A549 (cell line): ENCODE data around the gene GLB1L. TPM values are rescaled to one million over a fixed set of nuclear protein-coding genes. Genes with fewer than 3 reads are reported as not detected.
"Not testable (repeated sequence)": the region's sequence is repeated elsewhere in the genome, so short reads cannot be mapped to it uniquely, and the experiment has no call there.

Experiments used
- ATAC-seq, 2 experiments: fragments of 200-7000 bp in 1 of 2; fragments of >200 bp in 1 of 2; cut with Nextera tagmentation in 1 of 2; cut with Tn5 transposase in 1 of 2; 3 replicates each; pipeline versions ENCODE4 v1.8.0 to v1.9.1; 2018 to 2020; ENCODE audit warnings: mild to moderate bottlenecking in 1 of 2, moderate library complexity in 1 of 2
- CTCF ChIA-PET: fragments of 300-600 bp; sonication (Branson Sonifier 250); formaldehyde crosslinking; extraction: SDS; loops from one replicate; lab custom pipeline; 2021; ENCODE audit warnings: antibody characterized with exemption, inconsistent platforms; lab: Yijun Ruan, JAX
- POLR2A ChIA-PET: fragments of 350-600 bp; formaldehyde crosslinking; extraction: SDS; loops from one replicate; lab custom pipeline; 2021; ENCODE audit warnings: antibody characterized with exemption, inconsistent platforms; lab: Yijun Ruan, JAX
- DNase-seq, 2 experiments: peaks; one replicate each; pipeline versions ENCODE4 v3.0.0 to v3.0.0-alpha.2; 2011 to 2016; ENCODE audit warnings: low read depth in 1 of 2, low spot score in 1 of 2
- FAIRE-seq: peaks from 2 replicates; lab custom pipeline; 2011; peaks lifted over from hg19 to GRCh38; lab: Jason Lieb, UNC
- H3K27ac ChIP-seq, 2 experiments: fragments of >200 bp; sonication (Bioruptor Twin); formaldehyde crosslinking; 3 replicates each; pipeline ENCODE4 v1.5.1; 2016 to 2017
- H3K4me1 ChIP-seq: fragments of >200 bp; sonication (Bioruptor Twin); formaldehyde crosslinking; 3 replicates; pipeline ENCODE4 v1.6.1; 2016
- H3K4me2 ChIP-seq: fragments of >200 bp; sonication (Bioruptor Twin); formaldehyde crosslinking; 3 replicates; pipeline ENCODE4 v1.6.1; 2016
- H3K4me3 ChIP-seq: fragments of >200 bp; sonication (Bioruptor Twin); formaldehyde crosslinking; 3 replicates; pipeline ENCODE4 v1.5.1; 2016
- H3K9me3 ChIP-seq: fragments of >200 bp; sonication (Bioruptor Twin); formaldehyde crosslinking; 3 replicates; pipeline ENCODE4 v1.6.1; 2016
- CHD4 ChIP-seq: fragments of 200-600 bp; sonication (generic); IDR thresholded peaks from 2 replicates; pipeline ENCODE4 v1.6.1; 2016; ENCODE audit warnings: antibody characterized with exemption, mild to moderate bottlenecking, borderline replicate concordance
- GATA3 ChIP-seq: IDR thresholded peaks from 2 replicates; pipeline ENCODE4 v1.6.1; 2012; ENCODE audit warnings: borderline replicate concordance
- HOXB5 ChIP-seq: fragments of 250-450 bp; sonication (Bioruptor Pico); IDR thresholded peaks from 2 replicates; pipeline ENCODE4 v1.5.0; 2020; ENCODE audit warnings: mild to moderate bottlenecking, moderate library complexity
- POLR2A ChIP-seq: IDR thresholded peaks from 2 replicates; pipeline ENCODE4 v1.6.1; 2012; ENCODE audit warnings: mild to moderate bottlenecking, low read length
- POLR2AphosphoS2 ChIP-seq: conservative IDR thresholded peaks from 2 replicates; pipeline ENCODE4 v1.6.1; 2012; ENCODE audit warnings: low read length, improper control_type of control experiment, inconsistent platforms
- RAD21 ChIP-seq, 2 experiments: fragments of >200 bp in 1 of 2; sonication (Bioruptor Twin) in 1 of 2; formaldehyde crosslinking in 1 of 2; IDR thresholded peaks in 1 of 2; conservative IDR thresholded peaks in 1 of 2; 2 replicates in 1 of 2; 3 replicates in 1 of 2; pipeline ENCODE4 v1.6.1; 2012 to 2018; ENCODE audit warnings: inconsistent platforms in 1 of 2
- RFX5 ChIP-seq: fragments of 450-650 bp; IDR thresholded peaks from 2 replicates; pipeline ENCODE4 v1.7.1; 2014; ENCODE audit warnings: antibody characterized with exemption, mild to moderate bottlenecking, moderate library complexity
- ZSCAN20 ChIP-seq: fragments of 250-450 bp; sonication (Bioruptor Pico); IDR thresholded peaks from 2 replicates; pipeline ENCODE4 v1.8.0; 2022; ENCODE audit warnings: mild to moderate bottlenecking, moderate library complexity
- WGBS: methylation state at CpG from one replicate; pipeline ENCODE4 v1.1.6; 2017; ENCODE audit errors: missing lambda C conversion rate; 5-methylcytosine and 5-hydroxymethylcytosine counted together
- polyA plus RNA-seq, 4 experiments: library from polyadenylated mRNA; depleted of rRNA in 3 of 4; stranded (reverse); fragments of >200 nt; fragmentation: RNase III in 1 of 4; extraction: RNeasy Plus Mini Kit Qiagen cat#74134 plus additional on column Dnase treatment in 1 of 4; gene quantifications; 2 replicates in 3 of 4; 3 replicates in 1 of 4; pipeline ENCODE4 v1.2.3, GENCODE V29; 2011 to 2017
- TF ChIP-seq, protein P1 (sequence below): IDR thresholded peaks from 2 replicates; pipeline ENCODE4 v1.6.1; 2012

The GLB1L gene
- polyA plus RNA-seq, 2 of the 4 experiments (the other 2 are of a cell fraction), result 5.9 to 8.7 TPM

DNA sequence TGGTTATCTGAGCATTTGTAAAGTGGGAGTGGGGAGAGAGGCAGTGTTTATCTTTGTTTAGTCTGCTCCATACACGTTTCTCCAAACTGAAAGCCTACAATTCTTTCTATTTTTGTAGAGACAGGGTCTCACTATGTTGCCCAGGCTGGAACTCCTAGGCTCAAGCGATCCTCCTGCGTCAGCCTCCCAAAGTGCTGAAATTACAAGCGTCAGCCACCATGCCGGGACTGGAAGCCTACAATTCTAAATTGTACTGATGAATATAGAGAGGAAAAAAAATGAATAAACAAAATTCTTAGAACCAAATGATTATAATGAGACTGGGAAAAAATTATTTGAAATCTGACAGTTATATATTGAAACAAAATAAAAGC, 40.1 kb downstream of the GLB1L start:
- ChIA-PET CTCF (interaction anchor here (2.0 to 3.2 kb wide), 2 partner anchors 34 to 46 kb away, joined by 6 to 20 read pairs; partner anchors contain the start of gene NHEJ1), POLR2A (no interaction called here)
- 81% methylated on average over 5 of the region's 5 CpGs for WGBS
- Histone ChIP-seq H3K27ac (no peak overlapping the region), H3K4me2 (no peak overlapping the region), H3K9me3 (peaks cover 3% of the 10 kb centered on the region; the same call in 1 of the 3 replicates), H3K4me3 (no peak overlapping the region), H3K4me1 (peaks cover 16% of the 10 kb centered on the region)
- ATAC-seq, result no peak
- no peak for FAIRE-seq
- no peak for DNase-seq
- TF ChIP-seq ZSCAN20 (CRISPR knock-in tag) (no peak), POLR2A (no peak), CHD4 (0 out of 2 replicates have a peak, but pooled peaks have one; percentile 16)

DNA sequence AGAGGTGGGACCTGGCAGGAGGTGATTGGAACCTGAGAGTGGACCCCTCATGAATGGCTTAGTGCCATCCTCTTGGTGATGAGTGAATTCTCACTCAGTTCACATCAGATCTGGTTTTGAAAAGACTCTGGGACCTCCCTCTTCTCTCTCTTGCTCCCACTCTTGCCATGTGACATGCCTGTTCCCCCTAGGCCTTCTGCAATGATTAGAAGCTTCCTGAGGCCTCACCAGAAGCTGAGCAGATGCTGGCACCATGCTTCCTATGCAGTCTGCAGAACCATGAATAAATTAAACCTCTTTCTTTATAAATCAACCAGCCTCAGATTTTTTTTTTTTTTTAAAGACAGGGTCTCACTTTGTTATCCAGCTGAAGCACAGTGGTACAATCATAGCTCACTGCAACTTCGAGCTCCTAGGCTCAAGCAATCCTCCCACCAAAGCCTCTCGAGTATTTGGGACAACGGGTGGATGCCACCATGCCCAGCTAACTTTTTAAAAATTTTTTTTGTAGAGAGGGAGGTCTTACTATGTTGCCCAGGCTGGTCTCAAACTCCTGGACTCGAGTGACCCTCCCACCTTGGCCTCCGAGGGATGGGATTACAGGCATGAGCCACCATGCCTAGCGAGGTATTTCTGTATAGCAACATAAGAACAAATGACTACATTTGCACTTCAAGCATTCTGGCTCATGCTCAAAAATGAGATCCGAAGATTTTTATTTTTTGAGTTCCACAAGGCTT, 40.6 kb downstream of the GLB1L start:
- DNase-seq (no peak), FAIRE-seq (no peak), ATAC-seq (no peak)
- H3K4me3 ChIP-seq, result no peak overlapping the region
- H3K9me3 ChIP-seq, result peaks cover 3% of the 10 kb centered on the region; the same call in 1 of the 3 replicates
- TF ChIP-seq HOXB5 (CRISPR knock-in tag) (no peak), RFX5 (no peak), RAD21 (conservative IDR thresholded peaks at IDR 0.05 in 1 of 2, IDR thresholded peaks at IDR 0.05 in 1 of 2) (no peak)
- ChIA-PET POLR2A (no interaction called here), CTCF (interaction anchor here (1.7 to 2.4 kb wide), 3 partner anchors 45 to 94 kb away, joined by 6 to 8 read pairs (median 8); no protein-coding TSS in a partner anchor)
- peaks cover 16% of the 10 kb centered on the region for H3K4me1 ChIP-seq
- 70% methylated on average over 7 of the region's 7 CpGs for WGBS
- no peak overlapping the region for H3K27ac ChIP-seq
- no peak overlapping the region for H3K4me2 ChIP-seq

DNA sequence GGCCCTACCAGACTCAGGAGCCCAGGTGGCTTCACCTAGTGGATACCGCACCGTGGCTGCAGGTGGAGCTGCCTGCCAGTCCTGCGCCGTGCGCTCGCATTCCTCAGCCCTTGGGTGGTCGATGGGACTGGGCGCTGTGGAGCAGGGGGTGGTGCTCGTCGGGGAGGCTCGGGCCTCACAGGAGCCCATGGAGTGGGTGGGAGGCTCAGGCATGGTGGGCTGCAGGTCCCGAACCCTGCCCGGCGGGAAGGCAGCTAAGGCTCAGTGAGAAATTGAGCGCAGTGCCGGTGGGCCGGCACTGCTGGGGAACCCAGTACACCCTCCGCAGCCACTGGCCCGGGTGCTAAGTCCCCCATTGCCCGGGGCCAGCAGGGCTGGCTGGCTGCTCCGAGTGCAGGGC, 43.9 kb downstream of the GLB1L start:
- not testable (repeated sequence) for H3K4me1 ChIP-seq, DNase-seq, H3K4me3 ChIP-seq, H3K9me3 ChIP-seq, H3K4me2 ChIP-seq, H3K27ac ChIP-seq, FAIRE-seq, ATAC-seq
- WGBS, result 97% methylated on average over 6 of the region's 21 CpGs
- POLR2A ChIA-PET, result interaction anchor here (0.8 kb wide), 1 partner anchor 28 kb away, joined by 3 read pairs; the partner anchor contains the start of genes ANKZF1 and ATG9A
- CTCF ChIA-PET, result interaction anchor here (1.0 to 1.9 kb wide), 3 partner anchors 21 to 30 kb away, joined by 3 to 4 read pairs (median 3); no protein-coding TSS in a partner anchor

DNA sequence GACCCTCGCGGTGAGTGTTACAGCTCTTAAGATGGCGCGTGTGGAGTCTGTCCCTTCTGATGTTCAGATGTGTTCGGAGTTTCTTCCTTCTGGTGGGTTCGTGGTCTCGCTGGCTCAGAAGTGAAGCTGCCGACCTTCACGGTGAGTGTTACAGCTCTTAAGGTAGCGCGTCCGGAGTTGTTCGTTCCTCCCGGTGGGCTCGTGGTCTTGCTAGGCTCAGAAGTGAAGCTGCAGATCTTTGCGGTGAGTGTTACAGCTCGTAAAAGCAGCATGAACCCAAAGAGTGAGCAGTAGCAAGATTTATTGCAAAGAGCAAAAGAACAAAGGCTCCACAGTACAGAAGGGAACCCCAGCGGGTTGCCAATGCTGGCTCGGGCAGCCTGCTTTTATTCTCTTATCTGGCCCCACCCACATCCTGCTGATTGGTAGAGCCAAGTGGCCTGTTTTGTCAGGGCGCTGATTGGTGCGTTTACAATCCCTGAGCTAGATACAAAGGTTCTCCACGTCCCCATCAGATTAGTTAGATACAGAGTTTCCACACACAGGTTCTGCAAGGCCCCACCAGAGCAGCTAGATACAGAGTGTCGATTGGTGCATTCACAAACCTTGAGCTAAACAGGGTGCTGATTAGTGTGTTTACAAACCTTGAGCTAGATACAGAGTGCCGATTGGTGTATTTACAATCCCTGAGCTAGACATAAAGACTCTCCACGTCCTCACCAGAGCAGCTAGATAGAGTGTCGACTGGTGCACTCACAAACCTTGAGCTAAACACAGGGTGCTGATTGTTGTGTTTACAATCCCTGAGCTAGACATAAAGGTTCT, 44.5 kb downstream of the GLB1L start:
- H3K27ac ChIP-seq, FAIRE-seq, ATAC-seq, H3K4me3 ChIP-seq, H3K4me1 ChIP-seq, POLR2A ChIA-PET, H3K4me2 ChIP-seq, H3K9me3 ChIP-seq, DNase-seq: not testable (repeated sequence)
- CTCF ChIA-PET, result interaction anchor here (0.8 to 1.9 kb wide), 3 partner anchors 21 to 41 kb away, joined by 3 to 4 read pairs (median 3); no protein-coding TSS in a partner anchor
- WGBS, result 82% methylated on average over 24 of the region's 26 CpGs

DNA sequence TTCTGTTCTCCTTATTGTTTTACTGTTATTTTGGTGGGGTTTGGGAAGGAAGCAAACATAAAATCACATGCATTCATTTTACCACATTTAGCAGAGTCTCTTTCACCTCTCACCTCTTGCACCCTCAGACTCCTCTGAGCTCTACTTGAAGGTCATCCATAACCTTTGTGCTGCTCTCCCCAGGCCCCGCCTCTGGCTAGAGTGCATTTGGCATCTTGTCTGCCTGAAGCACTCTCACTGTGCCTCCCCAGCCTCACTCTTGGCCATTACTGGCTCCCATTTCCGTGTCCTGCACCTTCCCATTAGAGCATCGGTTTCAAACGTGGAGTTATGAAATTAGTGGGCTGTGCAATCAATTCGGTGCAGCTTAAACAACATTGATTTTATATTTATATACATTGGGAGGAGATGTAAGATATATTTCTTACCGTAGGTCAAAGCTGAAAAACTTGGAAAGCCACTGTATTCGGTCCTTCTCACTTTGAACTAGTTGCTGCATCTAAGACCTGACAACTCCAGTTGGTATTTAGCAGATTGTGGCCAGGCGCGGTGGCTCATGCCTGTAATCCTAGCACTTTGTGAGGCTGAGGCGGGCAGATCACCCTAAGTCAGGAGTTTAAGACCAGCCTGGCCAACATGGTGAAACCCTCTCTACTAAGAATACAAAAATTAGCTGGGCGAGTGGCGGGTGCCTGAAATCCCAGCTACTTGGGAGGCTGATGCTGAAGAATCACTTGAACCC, 45.6 kb downstream of the GLB1L start:
- 71% methylated on average over 12 of the region's 12 CpGs for WGBS
- no peak for DNase-seq
- Histone ChIP-seq H3K9me3 (peaks cover under 1% of the 10 kb centered on the region; the same call in 1 of the 3 replicates), H3K27ac (no peak overlapping the region), H3K4me1 (no peaks in the 10 kb centered on the region), H3K4me2 (no peak overlapping the region), H3K4me3 (no peak overlapping the region)
- CTCF ChIA-PET, result interaction anchor here (1.0 to 1.8 kb wide), 6 partner anchors 18 to 170 kb away, joined by 3 to 7 read pairs (median 4); partner anchors contain the start of gene ABCB6
- peak in 1 of 2 experiments; percentile 16; a peak in 1 of 6 replicates for ATAC-seq
- FAIRE-seq, result no peak
- TF ChIP-seq, protein P1, sequence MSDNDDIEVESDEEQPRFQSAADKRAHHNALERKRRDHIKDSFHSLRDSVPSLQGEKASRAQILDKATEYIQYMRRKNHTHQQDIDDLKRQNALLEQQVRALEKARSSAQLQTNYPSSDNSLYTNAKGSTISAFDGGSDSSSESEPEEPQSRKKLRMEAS, result no peak
- TF ChIP-seq GATA3 (no peak), POLR2AphosphoS2 (no peak)
- POLR2A ChIA-PET, result interaction anchor here (0.5 kb wide), 1 partner anchor 15 kb away, joined by 3 read pairs; no protein-coding TSS in a partner anchor
